Measurements from ENCODE around the gene MTA1.

Gene MTA1

GRCh38 chr14:105385698-105386365 is 33.8 kb upstream of the MTA1 start:
- Histone ChIP-seq H3K4me1 (ENCODE audit: insufficient read depth, low read length, severe bottlenecking) (no peaks in the 10 kb centered on the region), H3K27ac (ENCODE audit: low read depth, low read length, poor library complexity, severe bottlenecking) (no peak overlapping the region), H3K9me2 (ENCODE audit: low read depth, low read length) (no peaks in the 10 kb centered on the region)

GRCh38 chr14:105386581-105387529 is 32.8 kb upstream of the MTA1 start:
- no peak overlapping the region for H2AFZ ChIP-seq (ENCODE audit: low read length)
- no peaks in the 10 kb centered on the region for H3K4me1 ChIP-seq (ENCODE audit: insufficient read depth, low read length, severe bottlenecking)
- peaks cover 8% of the 10 kb centered on the region for H3K27me3 ChIP-seq (ENCODE audit: insufficient read depth, low read length)
- no peak overlapping the region for H3K4me3 ChIP-seq (ENCODE audit: low read depth, low read length, poor library complexity, severe bottlenecking)
- no peaks in the 10 kb centered on the region for H3F3A ChIP-seq (ENCODE audit: insufficient read depth, low read length)
- H3K4me2 ChIP-seq (ENCODE audit: low read length): no peak overlapping the region
- H3K79me2 ChIP-seq (ENCODE audit: insufficient read depth, low read length): no peaks in the 10 kb centered on the region
- no peaks in the 10 kb centered on the region for H4K20me1 ChIP-seq (ENCODE audit: insufficient read depth, low read length)
- no peaks in the 10 kb centered on the region for H3K9me2 ChIP-seq (ENCODE audit: low read depth, low read length)
- no peak overlapping the region for H3K9ac ChIP-seq (ENCODE audit: low read length)
- H3K36me3 ChIP-seq (ENCODE audit: insufficient read depth, low read length): no peaks in the 10 kb centered on the region
- no peak overlapping the region for H3K27ac ChIP-seq (ENCODE audit: low read depth, low read length, poor library complexity, severe bottlenecking)
- TF ChIP-seq EZH2 (IDR thresholded peaks at IDR 0.05; ENCODE audit: borderline replicate concordance, low read length): no peak
- no peak for TF ChIP-seq CTCF (IDR thresholded peaks at IDR 0.05; ENCODE audit: low read length)
- H3K9me3 ChIP-seq (ENCODE audit: low read length): no peaks in the 10 kb centered on the region

More at GRCh38 chr14:105385698-105386365, 33.8 kb upstream of the MTA1 start:
- Histone ChIP-seq H2AFZ (ENCODE audit: low read length) (no peak overlapping the region), H3K9me3 (ENCODE audit: low read length) (no peaks in the 10 kb centered on the region), H3K79me2 (ENCODE audit: insufficient read depth, low read length) (no peaks in the 10 kb centered on the region), H4K20me1 (ENCODE audit: insufficient read depth, low read length) (no peaks in the 10 kb centered on the region), H3K4me2 (ENCODE audit: low read length) (no peak overlapping the region), H3K36me3 (ENCODE audit: insufficient read depth, low read length) (no peaks in the 10 kb centered on the region), H3K27me3 (ENCODE audit: insufficient read depth, low read length) (peaks cover 5% of the 10 kb centered on the region; the same call in 1 of the 2 replicates), H3F3A (ENCODE audit: insufficient read depth, low read length) (no peaks in the 10 kb centered on the region), H3K4me3 (ENCODE audit: low read depth, low read length, poor library complexity, severe bottlenecking) (no peak overlapping the region), H3K9ac (ENCODE audit: low read length) (no peak overlapping the region)
- no peak for TF ChIP-seq CTCF (IDR thresholded peaks at IDR 0.05; ENCODE audit: low read length)
- TF ChIP-seq EZH2 (IDR thresholded peaks at IDR 0.05; ENCODE audit: borderline replicate concordance, low read length): no peak

GRCh38 chr14:105387530-105387922 is 32.1 kb upstream of the MTA1 start:
- Histone ChIP-seq H2AFZ (ENCODE audit: low read length) (no peak overlapping the region), H3K4me3 (ENCODE audit: low read depth, low read length, poor library complexity, severe bottlenecking) (no peak overlapping the region), H3K4me1 (ENCODE audit: insufficient read depth, low read length, severe bottlenecking) (no peaks in the 10 kb centered on the region), H4K20me1 (ENCODE audit: insufficient read depth, low read length) (no peaks in the 10 kb centered on the region), H3K79me2 (ENCODE audit: insufficient read depth, low read length) (no peaks in the 10 kb centered on the region), H3K36me3 (ENCODE audit: insufficient read depth, low read length) (no peaks in the 10 kb centered on the region), H3F3A (ENCODE audit: insufficient read depth, low read length) (no peaks in the 10 kb centered on the region), H3K9ac (ENCODE audit: low read length) (no peak overlapping the region), H3K27me3 (ENCODE audit: insufficient read depth, low read length) (peaks cover 11% of the 10 kb centered on the region), H3K9me2 (ENCODE audit: low read depth, low read length) (no peaks in the 10 kb centered on the region), H3K4me2 (ENCODE audit: low read length) (no peak overlapping the region), H3K27ac (ENCODE audit: low read depth, low read length, poor library complexity, severe bottlenecking) (no peak overlapping the region), H3K9me3 (ENCODE audit: low read length) (no peaks in the 10 kb centered on the region)
- TF ChIP-seq CTCF (IDR thresholded peaks at IDR 0.05; ENCODE audit: low read length): no peak
- no peak for TF ChIP-seq EZH2 (IDR thresholded peaks at IDR 0.05; ENCODE audit: borderline replicate concordance, low read length)
